ENCODE results near the gene PKHD1. TPM values are rescaled to one million over a fixed set of nuclear protein-coding genes. Genes with fewer than 3 reads are reported as not detected.

The PKHD1 gene
- total RNA-seq, 1 experiment from 2014 or later: not detected

GRCh38 chr6:51640021-51640420 lies 447.4 kb downstream of the PKHD1 start:
- ChIA-PET POLR2A (no interaction called here), CTCF (no interaction called here)
- Histone ChIP-seq H3K27ac (ENCODE audit: low read length) (no peak overlapping the region), H3K9me3 (ENCODE audit: control insufficient read depth, insufficient read depth, low read depth, low read length) (no peaks in the 10 kb centered on the region), H3K36me3 (ENCODE audit: control insufficient read depth, insufficient read depth, low read length) (no peaks in the 10 kb centered on the region), H3K4me1 (ENCODE audit: control insufficient read depth, insufficient read depth, low read length) (no peaks in the 10 kb centered on the region), H3K27me3 (ENCODE audit: control insufficient read depth, insufficient read depth, low read length) (no peaks in the 10 kb centered on the region), H3K4me3 (ENCODE audit: low read depth in 2 of 2, low read length in 2 of 2) (no peak overlapping the region)
- intact Hi-C loops (cut with micrococcal nuclease; ENCODE audit: unreplicated experiment) (no loop called here), in situ Hi-C loops (cut with HindIII; ENCODE audit: low pct_unique_long_range_greater_than_20kb, low sequenced_read_pairs) (no loop called here)
- ATAC-seq: no peak
- no peak for DNase-seq (ENCODE audit: low read depth, low spot score)
- TF ChIP-seq SIN3A (IDR thresholded peaks at IDR 0.05; ENCODE audit: borderline replicate concordance, insufficient read depth, low read depth, low read length) (no peak), CTCF (IDR thresholded peaks at IDR 0.05) (no peak), REST (IDR thresholded peaks at IDR 0.05; ENCODE audit: insufficient read depth in 1 of 2, low read depth in 2 of 2, low read length in 1 of 2) (no peak), POLR2AphosphoS5 (IDR thresholded peaks at IDR 0.05; ENCODE audit: low read depth, low read length) (no peak), TCF7L2 (IDR thresholded peaks at IDR 0.05; ENCODE audit: low read depth, low read length) (no peak)
- BruUV-seq (replicated peaks): no TSS peak

GRCh38 chr6:51633424-51633823 lies 454.0 kb downstream of the PKHD1 start:
- Histone ChIP-seq H3K27ac (ENCODE audit: low read length) (no peak overlapping the region), H3K4me3 (ENCODE audit: low read depth in 2 of 2, low read length in 2 of 2) (no peak overlapping the region), H3K36me3 (ENCODE audit: control insufficient read depth, insufficient read depth, low read length) (no peaks in the 10 kb centered on the region), H3K9me3 (ENCODE audit: control insufficient read depth, insufficient read depth, low read depth, low read length) (no peaks in the 10 kb centered on the region), H3K4me1 (ENCODE audit: control insufficient read depth, insufficient read depth, low read length) (no peaks in the 10 kb centered on the region), H3K27me3 (ENCODE audit: control insufficient read depth, insufficient read depth, low read length) (no peaks in the 10 kb centered on the region)
- DNase-seq (ENCODE audit: low read depth, low spot score) (no peak), ATAC-seq (no peak)
- intact Hi-C loops (cut with micrococcal nuclease; ENCODE audit: unreplicated experiment) (no loop called here), in situ Hi-C loops (cut with HindIII; ENCODE audit: low pct_unique_long_range_greater_than_20kb, low sequenced_read_pairs) (no loop called here)
- no peak for TF ChIP-seq CTCF (IDR thresholded peaks at IDR 0.05)
- POLR2A ChIA-PET: no interaction called here
- CTCF ChIA-PET: no interaction called here
- BruUV-seq (replicated peaks): no TSS peak

GRCh38 chr6:51630011-51630410 lies 457.4 kb downstream of the PKHD1 start:
- no peak for DNase-seq (ENCODE audit: low read depth, low spot score)
- POLR2A ChIA-PET: no interaction called here
- CTCF ChIA-PET: no interaction called here
- no TSS peak for BruUV-seq (replicated peaks)
- in situ Hi-C loops (cut with HindIII; ENCODE audit: low pct_unique_long_range_greater_than_20kb, low sequenced_read_pairs) (no loop called here), intact Hi-C loops (cut with micrococcal nuclease; ENCODE audit: unreplicated experiment) (no loop called here)
- no peak overlapping the region for H3K27ac ChIP-seq (ENCODE audit: low read length)
- H3K4me1 ChIP-seq (ENCODE audit: control insufficient read depth, insufficient read depth, low read length): no peaks in the 10 kb centered on the region
- no peak for ATAC-seq
- no peaks in the 10 kb centered on the region for H3K36me3 ChIP-seq (ENCODE audit: control insufficient read depth, insufficient read depth, low read length)
- TF ChIP-seq CTCF (IDR thresholded peaks at IDR 0.05) (no peak), TCF7L2 (IDR thresholded peaks at IDR 0.05; ENCODE audit: low read depth, low read length) (no peak), REST (IDR thresholded peaks at IDR 0.05; ENCODE audit: insufficient read depth in 1 of 2, low read depth in 2 of 2, low read length in 1 of 2) (no peak), SIN3A (IDR thresholded peaks at IDR 0.05; ENCODE audit: borderline replicate concordance, insufficient read depth, low read depth, low read length) (no peak), POLR2AphosphoS5 (IDR thresholded peaks at IDR 0.05; ENCODE audit: low read depth, low read length) (no peak)
- no peaks in the 10 kb centered on the region for H3K27me3 ChIP-seq (ENCODE audit: control insufficient read depth, insufficient read depth, low read length)
- H3K4me3 ChIP-seq (ENCODE audit: low read depth in 2 of 2, low read length in 2 of 2): no peak overlapping the region
- no peaks in the 10 kb centered on the region for H3K9me3 ChIP-seq (ENCODE audit: control insufficient read depth, insufficient read depth, low read depth, low read length)
